ENCODE results near the gene TMEM53. TPM values are rescaled to one million over a fixed set of nuclear protein-coding genes. Genes with fewer than 3 reads are reported as not detected.

The TMEM53 gene
- total RNA-seq, 1 donor from 2014 or later = 7.3 TPM

DNA sequence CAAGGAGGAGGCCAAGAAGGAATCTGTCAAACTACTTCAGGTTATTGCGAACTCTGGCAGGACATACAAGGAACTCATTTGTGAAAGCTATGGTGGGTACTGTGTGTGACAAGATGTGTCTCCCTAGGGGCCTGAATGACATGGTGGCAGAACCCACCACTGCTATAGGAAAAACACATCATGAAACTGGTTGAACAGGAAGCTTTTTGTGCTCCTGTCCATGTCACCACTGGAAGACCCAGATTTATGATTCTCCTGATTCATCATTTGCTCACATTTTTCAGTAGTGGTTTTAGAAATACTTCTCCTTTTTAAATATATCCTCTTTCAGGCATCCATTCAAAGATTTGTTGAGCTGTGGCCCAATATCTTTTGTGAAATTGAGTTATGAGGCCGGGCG is 23.9 kb upstream of the TMEM53 start:
- no peak overlapping the region for H3K27ac Mint-ChIP-seq (ENCODE audit: unreplicated experiment)
- Histone ChIP-seq H3K4me2 (ENCODE audit: low read length) (no peak overlapping the region), H3K27me3 (ENCODE audit: insufficient read depth, low read length) (peaks cover 2% of the 10 kb centered on the region), H3K79me2 (ENCODE audit: insufficient read depth, low read length) (no peaks in the 10 kb centered on the region), H2AFZ (ENCODE audit: low read depth, low read length) (no peak overlapping the region), H3K4me1 (ENCODE audit: insufficient read depth, low read length) (no peaks in the 10 kb centered on the region), H4K20me1 (ENCODE audit: insufficient read depth, low read length) (no peaks in the 10 kb centered on the region), H3K36me3 (ENCODE audit: insufficient read depth, low read length) (no peaks in the 10 kb centered on the region), H3K4me3 (ENCODE audit: insufficient read depth, low read depth, low read length) (no peak overlapping the region), H3K9me3 (ENCODE audit: insufficient read depth, low read depth, low read length) (no peaks in the 10 kb centered on the region), H3K9ac (ENCODE audit: low read length) (no peak overlapping the region), H3K27ac (ENCODE audit: low read depth, low read length) (no peak overlapping the region)
- H3K4me1 Mint-ChIP-seq (ENCODE audit: low read depth, unreplicated experiment) = no peaks in the 10 kb centered on the region
- H3K4me3 Mint-ChIP-seq (ENCODE audit: unreplicated experiment) = no peak overlapping the region
- FAIRE-seq = no peak
- H3K9me3 Mint-ChIP-seq (ENCODE audit: unreplicated experiment) = no peaks in the 10 kb centered on the region
- peaks cover 6% of the 10 kb centered on the region for H3K36me3 Mint-ChIP-seq (ENCODE audit: low read depth, unreplicated experiment)
- TF ChIP-seq, protein P1, sequence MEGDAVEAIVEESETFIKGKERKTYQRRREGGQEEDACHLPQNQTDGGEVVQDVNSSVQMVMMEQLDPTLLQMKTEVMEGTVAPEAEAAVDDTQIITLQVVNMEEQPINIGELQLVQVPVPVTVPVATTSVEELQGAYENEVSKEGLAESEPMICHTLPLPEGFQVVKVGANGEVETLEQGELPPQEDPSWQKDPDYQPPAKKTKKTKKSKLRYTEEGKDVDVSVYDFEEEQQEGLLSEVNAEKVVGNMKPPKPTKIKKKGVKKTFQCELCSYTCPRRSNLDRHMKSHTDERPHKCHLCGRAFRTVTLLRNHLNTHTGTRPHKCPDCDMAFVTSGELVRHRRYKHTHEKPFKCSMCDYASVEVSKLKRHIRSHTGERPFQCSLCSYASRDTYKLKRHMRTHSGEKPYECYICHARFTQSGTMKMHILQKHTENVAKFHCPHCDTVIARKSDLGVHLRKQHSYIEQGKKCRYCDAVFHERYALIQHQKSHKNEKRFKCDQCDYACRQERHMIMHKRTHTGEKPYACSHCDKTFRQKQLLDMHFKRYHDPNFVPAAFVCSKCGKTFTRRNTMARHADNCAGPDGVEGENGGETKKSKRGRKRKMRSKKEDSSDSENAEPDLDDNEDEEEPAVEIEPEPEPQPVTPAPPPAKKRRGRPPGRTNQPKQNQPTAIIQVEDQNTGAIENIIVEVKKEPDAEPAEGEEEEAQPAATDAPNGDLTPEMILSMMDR (IDR thresholded peaks at IDR 0.05; ENCODE audit: insufficient read depth, low read depth, low read length) = no peak
- no peak for TF ChIP-seq EZH2 (IDR thresholded peaks at IDR 0.05; ENCODE audit: insufficient read depth, low read length)
- peaks cover 5% of the 10 kb centered on the region for H3K27me3 Mint-ChIP-seq (ENCODE audit: low read depth, unreplicated experiment)
- DNase-seq (ENCODE audit: low read depth) = no peak

- Histone ChIP-seq H3K9me3 (ENCODE audit: insufficient read depth, low read depth, low read length) (no peaks in the 10 kb centered on the region), H2AFZ (ENCODE audit: low read depth, low read length) (no peak overlapping the region)
- no peaks in the 10 kb centered on the region for H3K4me1 Mint-ChIP-seq (ENCODE audit: low read depth, unreplicated experiment)
These were observed 22.6 kb upstream of the TMEM53 start for GRCh38 chr1:44696789-44697345.

DNA sequence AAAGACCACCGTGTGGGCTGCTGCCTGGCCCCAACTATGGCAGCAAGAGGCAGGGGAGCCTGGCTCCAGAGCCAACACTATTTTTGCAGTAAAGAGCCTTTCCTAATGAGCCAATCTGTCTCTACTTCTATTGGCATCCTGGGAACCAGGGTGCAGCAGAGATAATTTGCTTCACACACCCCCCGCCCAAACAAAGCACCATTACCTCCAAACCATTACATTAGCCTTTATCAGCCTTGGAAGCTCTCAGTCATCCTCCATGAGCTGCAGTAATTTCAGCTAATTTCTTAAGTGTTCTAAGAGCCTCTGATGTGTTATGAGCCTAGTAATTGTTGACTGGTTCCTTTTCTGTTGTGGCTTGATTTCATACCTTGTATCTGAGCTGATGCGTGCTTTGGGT is 21.8 kb upstream of the TMEM53 start:
- Mint-ChIP-seq H3K27ac (ENCODE audit: unreplicated experiment) (no peak overlapping the region), H3K36me3 (ENCODE audit: low read depth, unreplicated experiment) (peaks cover 11% of the 10 kb centered on the region), H3K4me1 (ENCODE audit: low read depth, unreplicated experiment) (no peaks in the 10 kb centered on the region), H3K4me3 (ENCODE audit: unreplicated experiment) (no peak overlapping the region), H3K9me3 (ENCODE audit: unreplicated experiment) (no peaks in the 10 kb centered on the region), H3K27me3 (ENCODE audit: low read depth, unreplicated experiment) (peaks cover 5% of the 10 kb centered on the region)
- H3K36me3 ChIP-seq (ENCODE audit: insufficient read depth, low read length) = no peaks in the 10 kb centered on the region
- H3K9ac ChIP-seq (ENCODE audit: low read length) = no peak overlapping the region
- H4K20me1 ChIP-seq (ENCODE audit: insufficient read depth, low read length) = no peaks in the 10 kb centered on the region
- no peaks in the 10 kb centered on the region for H3K9me3 ChIP-seq (ENCODE audit: insufficient read depth, low read depth, low read length)
- no peak for FAIRE-seq
- H3K4me2 ChIP-seq (ENCODE audit: low read length) = no peak overlapping the region
- H3K4me3 ChIP-seq (ENCODE audit: insufficient read depth, low read depth, low read length) = no peak overlapping the region
- peaks cover 7% of the 10 kb centered on the region for H3K27me3 ChIP-seq (ENCODE audit: insufficient read depth, low read length)
- DNase-seq (ENCODE audit: low read depth) = no peak
- H3K4me1 ChIP-seq (ENCODE audit: insufficient read depth, low read length) = no peaks in the 10 kb centered on the region
- no peaks in the 10 kb centered on the region for H3K79me2 ChIP-seq (ENCODE audit: insufficient read depth, low read length)
- no peak overlapping the region for H3K27ac ChIP-seq (ENCODE audit: low read depth, low read length)
- no peak overlapping the region for H2AFZ ChIP-seq (ENCODE audit: low read depth, low read length)
- TF ChIP-seq EZH2 (IDR thresholded peaks at IDR 0.05; ENCODE audit: insufficient read depth, low read length) = no peak

More at GRCh38 chr1:44696789-44697345, 22.6 kb upstream of the TMEM53 start:
- peaks cover 3% of the 10 kb centered on the region for H3K27me3 ChIP-seq (ENCODE audit: insufficient read depth, low read length)
- Mint-ChIP-seq H3K27ac (ENCODE audit: unreplicated experiment) (no peak overlapping the region), H3K9me3 (ENCODE audit: unreplicated experiment) (no peaks in the 10 kb centered on the region), H3K27me3 (ENCODE audit: low read depth, unreplicated experiment) (peaks cover 5% of the 10 kb centered on the region), H3K4me3 (ENCODE audit: unreplicated experiment) (no peak overlapping the region), H3K36me3 (ENCODE audit: low read depth, unreplicated experiment) (peaks cover 8% of the 10 kb centered on the region)
- H3K9ac ChIP-seq (ENCODE audit: low read length) = no peak overlapping the region
- no peaks in the 10 kb centered on the region for H3K36me3 ChIP-seq (ENCODE audit: insufficient read depth, low read length)
- DNase-seq (ENCODE audit: low read depth) (no peak), FAIRE-seq (no peak)
- no peaks in the 10 kb centered on the region for H3K4me1 ChIP-seq (ENCODE audit: insufficient read depth, low read length)
- H4K20me1 ChIP-seq (ENCODE audit: insufficient read depth, low read length) = no peaks in the 10 kb centered on the region
- H3K4me2 ChIP-seq (ENCODE audit: low read length) = no peak overlapping the region
- no peak for TF ChIP-seq EZH2 (IDR thresholded peaks at IDR 0.05; ENCODE audit: insufficient read depth, low read length)
- TF ChIP-seq, protein P1 (IDR thresholded peaks at IDR 0.05; ENCODE audit: insufficient read depth, low read depth, low read length) = no peak
- H3K27ac ChIP-seq (ENCODE audit: low read depth, low read length) = no peak overlapping the region
- H3K4me3 ChIP-seq (ENCODE audit: insufficient read depth, low read depth, low read length) = no peak overlapping the region
- no peaks in the 10 kb centered on the region for H3K79me2 ChIP-seq (ENCODE audit: insufficient read depth, low read length)

All from astrocyte (in vitro differentiated cells and primary cell).